ENCODE data around the gene CAMK2N1.
"Not testable (repeated sequence)": the region's sequence is repeated elsewhere in the genome, so short reads cannot be mapped to it uniquely, and the experiment has no call there.

Gene CAMK2N1

GRCh38 chr1:20485527-20486456, at the start of gene CAMK2N1:
Gene CAMK2N1, minus strand, starts transcription at chr1:20486210. Its CDS starts 831 bp downstream, at chr1:20485379.
- no peak for DNase-seq (ENCODE audit: low read depth)

- DNase-seq (ENCODE audit: low read depth) = no peak
These were observed 48.8 kb upstream of the CAMK2N1 start for GRCh38 chr1:20534659-20535417.

GRCh38 chr1:20533635-20534034, 47.6 kb upstream of the CAMK2N1 start:
- no peak for DNase-seq (ENCODE audit: low read depth)

- DNase-seq (ENCODE audit: low read depth) = no peak
These were observed 44.9 kb upstream of the CAMK2N1 start for GRCh38 chr1:20530901-20531300.

GRCh38 chr1:20530306-20530705, 44.3 kb upstream of the CAMK2N1 start:
- no peak for DNase-seq (ENCODE audit: low read depth)

GRCh38 chr1:20528221-20528620, 42.2 kb upstream of the CAMK2N1 start:
- DNase-seq (ENCODE audit: low read depth) = no peak

GRCh38 chr1:20526267-20526666, 40.3 kb upstream of the CAMK2N1 start:
- no peak for DNase-seq (ENCODE audit: low read depth)

GRCh38 chr1:20521960-20522861, 36.2 kb upstream of the CAMK2N1 start:
- DNase-seq (ENCODE audit: low read depth) = peak; percentile 68

GRCh38 chr1:20519609-20520262, 33.7 kb upstream of the CAMK2N1 start:
- not testable (repeated sequence) for DNase-seq (ENCODE audit: low read depth)

GRCh38 chr1:20511518-20512428, 25.8 kb upstream of the CAMK2N1 start:
- DNase-seq (ENCODE audit: low read depth) = no peak

GRCh38 chr1:20508411-20508771, 22.4 kb upstream of the CAMK2N1 start:
- no peak for DNase-seq (ENCODE audit: low read depth)

- peak; percentile 86 for DNase-seq (ENCODE audit: low read depth)
These were observed 21.8 kb upstream of the CAMK2N1 start, which contains the start of gene MUL1 for GRCh38 chr1:20507564-20508410. Gene MUL1, minus strand, starts transcription at chr1:20508151. Its CDS starts 127 bp downstream, at chr1:20508024.

- DNase-seq (ENCODE audit: low read depth) = no peak
These were observed 21.2 kb upstream of the CAMK2N1 start for GRCh38 chr1:20507248-20507563.

GRCh38 chr1:20505488-20505887, 19.5 kb upstream of the CAMK2N1 start:
- DNase-seq (ENCODE audit: low read depth) = no peak

- no peak for DNase-seq (ENCODE audit: low read depth)
These were observed 14.7 kb upstream of the CAMK2N1 start for GRCh38 chr1:20500716-20501115.

GRCh38 chr1:20499718-20500117, 13.7 kb upstream of the CAMK2N1 start:
- DNase-seq (ENCODE audit: low read depth) = no peak

- DNase-seq (ENCODE audit: low read depth) = no peak
These were observed 13.1 kb upstream of the CAMK2N1 start for GRCh38 chr1:20499105-20499504.

GRCh38 chr1:20498116-20498515, 12.1 kb upstream of the CAMK2N1 start:
- DNase-seq (ENCODE audit: low read depth) = no peak

GRCh38 chr1:20497506-20497905, 11.5 kb upstream of the CAMK2N1 start:
- DNase-seq (ENCODE audit: low read depth) = no peak

All from HS-27A (cell line).